ENCODE measurements around the gene RALY. TPM values are rescaled to one million over a fixed set of nuclear protein-coding genes. Genes with fewer than 3 reads are reported as not detected.
A peak's percentile ranks its signal among the peaks of the same experiment; 100 is the strongest.

Gene RALY
- total RNA-seq, 1 experiment from 2014 or later: 119 TPM

GRCh38 chr20:33992145-33992922 is 1.4 kb upstream of the RALY start:
- H3K27ac ChIP-seq (ENCODE audit: low read depth, low read length): peak overlapping the region; percentile 66
- peaks cover 11 to 24% of the 10 kb centered on the region in 2 experiments for H3K4me1 ChIP-seq (ENCODE audit: control insufficient read depth in 1 of 2, insufficient read depth in 2 of 2, low read length in 2 of 2)
- BruUV-seq (replicated peaks): TSS peak; percentile 87
- H3K79me2 ChIP-seq (ENCODE audit: insufficient read depth, low read length): peaks cover 46% of the 10 kb centered on the region
- CTCF ChIA-PET: interaction anchor here (0.9 to 1.6 kb wide), 4 partner anchors 30 to 200 kb away, joined by 3 to 7 read pairs (median 4); no protein-coding TSS in a partner anchor
- no peak for DNase-seq (ENCODE audit: low read depth, low spot score)
- H3K4me3 ChIP-seq (replicated peaks in 1 of 2; ENCODE audit: low read depth in 1 of 2, low read length in 2 of 2): peak overlapping the region; percentile 73 to 91
- peaks cover 16% of the 10 kb centered on the region; the same call in 1 of the 2 replicates for H4K20me1 ChIP-seq (ENCODE audit: insufficient read depth)
- no peaks in the 10 kb centered on the region for H3K27me3 ChIP-seq (ENCODE audit: insufficient read depth, low read length)
- RAD21 ChIA-PET (ENCODE audit: low non-redundant PET in 1 of 2, low total read pairs in 2 of 2, uncharacterized antibody in 2 of 2, unreplicated experiment in 2 of 2): interaction anchor here in 1 of 2 experiments (1.2 kb wide), 1 partner anchor 200 kb away, joined by 3 read pairs; no protein-coding TSS in a partner anchor
- no peaks in the 10 kb centered on the region for H3K9me3 ChIP-seq (ENCODE audit: control insufficient read depth in 1 of 2, insufficient read depth in 1 of 2, low read depth in 1 of 2, low read length in 2 of 2)
- intact Hi-C loops (cut with micrococcal nuclease): no loop called here
- no peaks in the 10 kb centered on the region for H3K9me2 ChIP-seq (ENCODE audit: insufficient read depth)
- H3K9ac ChIP-seq (ENCODE audit: low read length): peak overlapping the region; percentile 81
- TF ChIP-seq ATF3 (IDR thresholded peaks at IDR 0.05): no peak
- TF ChIP-seq RAD21 (IDR thresholded peaks at IDR 0.05; ENCODE audit: low read depth): no peak
- no peak for TF ChIP-seq TCF7L2 (IDR thresholded peaks at IDR 0.05; ENCODE audit: borderline replicate concordance, extremely low read depth, insufficient read depth, insufficient read length)
- no peak for TF ChIP-seq ZNF274 (IDR thresholded peaks at IDR 0.05; ENCODE audit: low read depth, low read length)
- no peak for TF ChIP-seq EGR1 (IDR thresholded peaks at IDR 0.05; ENCODE audit: low read depth)
- no peak for TF ChIP-seq EZH2phosphoT487 (IDR thresholded peaks at IDR 0.05; ENCODE audit: borderline replicate concordance)
- no peak for TF ChIP-seq REST (IDR thresholded peaks at IDR 0.05; ENCODE audit: low read depth)
- no peak for TF ChIP-seq POLR2A (IDR thresholded peaks at IDR 0.05; ENCODE audit: borderline replicate concordance, extremely low read depth, insufficient read depth, insufficient read length)
- TF ChIP-seq CTCF (IDR thresholded peaks at IDR 0.05 in 2 of 3, conservative IDR thresholded peaks at IDR 0.05 in 1 of 3; ENCODE audit: borderline replicate concordance in 1 of 3, insufficient read depth in 1 of 3, low read depth in 2 of 3, low read length in 2 of 3): no peak
- TF ChIP-seq ELF1 (IDR thresholded peaks at IDR 0.05; ENCODE audit: borderline replicate concordance, low read depth): no peak
- TF ChIP-seq JUND (IDR thresholded peaks at IDR 0.05): no peak
- no peak for TF ChIP-seq YY1 (IDR thresholded peaks at IDR 0.05; ENCODE audit: extremely low read depth, insufficient replicate concordance, low read depth, low read length)
- TF ChIP-seq MAX (IDR thresholded peaks at IDR 0.05): no peak
- no peak for TF ChIP-seq SIN3A (IDR thresholded peaks at IDR 0.05; ENCODE audit: low read depth)
- TF ChIP-seq ZFX (IDR thresholded peaks at IDR 0.05): no peak
- TF ChIP-seq SRF (IDR thresholded peaks at IDR 0.05; ENCODE audit: low read depth): no peak
- TF ChIP-seq POLR2AphosphoS5 (IDR thresholded peaks at IDR 0.05; ENCODE audit: low read depth, low read length): no peak
- no peak for TF ChIP-seq EZH2 (IDR thresholded peaks at IDR 0.05)
- no peak for TF ChIP-seq CBX3 (IDR thresholded peaks at IDR 0.05; ENCODE audit: low read depth)
- POLR2A ChIA-PET: interaction anchor here (1.0 to 1.1 kb wide), 3 partner anchors 10 to 13 kb away, joined by 3 to 4 read pairs (median 4); no protein-coding TSS in a partner anchor
- H3K4me2 ChIP-seq (ENCODE audit: low read length): peak overlapping the region; percentile 89
- H3K36me3 ChIP-seq (ENCODE audit: control insufficient read depth in 1 of 2, insufficient read depth in 2 of 2, low read length in 2 of 2): no peaks in the 10 kb centered on the region
- no peak overlapping the region for H2AFZ ChIP-seq (ENCODE audit: low read depth, low read length, poor library complexity, severe bottlenecking)
- no peak for ATAC-seq

All from HCT116 (cell line).